Measurements from ENCODE around the gene RACGAP1. TPM values are rescaled to one million over a fixed set of nuclear protein-coding genes. Genes with fewer than 3 reads are reported as not detected.
A peak's percentile ranks its signal among the peaks of the same experiment; 100 is the strongest.

RACGAP1 gene
- total and polyA plus RNA-seq, 2 experiments from 2014 or later, result 19.0 to 52.8 TPM

- peak; percentile 5; the same call in 1 of the 3 replicates for ATAC-seq
- Histone ChIP-seq H3K27ac (ENCODE audit: low read depth) (no peak overlapping the region), H3F3A (replicated peaks; ENCODE audit: low read depth) (peaks cover 9% of the 10 kb centered on the region), H3K4me3 (peak overlapping the region; percentile 77), H3K4me2 (peak overlapping the region; percentile 94), H2AFZ (peak overlapping the region; percentile 63; the same call in 1 of the 2 replicates), H4K20me1 (replicated peaks; ENCODE audit: insufficient read depth) (no peaks in the 10 kb centered on the region), H3K4me1 (ENCODE audit: insufficient read depth) (peaks cover 9% of the 10 kb centered on the region), H3K36me3 (ENCODE audit: insufficient read depth) (no peaks in the 10 kb centered on the region), H3K79me2 (replicated peaks; ENCODE audit: insufficient read depth) (no peaks in the 10 kb centered on the region), H3K9me2 (ENCODE audit: insufficient read depth) (no peaks in the 10 kb centered on the region), H3K27me3 (ENCODE audit: insufficient read depth) (peaks cover 91% of the 10 kb centered on the region)
- Mint-ChIP-seq H3K27me3 (ENCODE audit: insufficient read depth, low read depth, poor library complexity) (peaks cover 58% of the 10 kb centered on the region), H3K36me3 (ENCODE audit: low read depth) (no peaks in the 10 kb centered on the region; the same call in 2 of the 3 replicates), H3K27ac (no peak overlapping the region), H3K4me1 (peaks cover 27% of the 10 kb centered on the region), H3K4me3 (peak overlapping the region; percentile 62), H3K9me3 (no peaks in the 10 kb centered on the region; the same call in 1 of the 3 replicates)
- DNase-seq (ENCODE audit: low spot score), result no peak
- TF ChIP-seq ETS1 (IDR thresholded peaks at IDR 0.05) (no peak), NANOG (IDR thresholded peaks at IDR 0.05; ENCODE audit: borderline replicate concordance) (no peak), EZH2phosphoT487 (IDR thresholded peaks at IDR 0.05; ENCODE audit: unreplicated experiment) (no peak), STAT1 (IDR thresholded peaks at IDR 0.05; ENCODE audit: unreplicated experiment) (no peak), JUNB (IDR thresholded peaks at IDR 0.05; ENCODE audit: unreplicated experiment) (no peak), CREB1 (CRISPR knock-in tag; IDR thresholded peaks at IDR 0.05; ENCODE audit: low read depth) (no peak), REST (IDR thresholded peaks at IDR 0.05; ENCODE audit: unreplicated experiment) (no peak), ZNF114 (CRISPR knock-in tag; IDR thresholded peaks at IDR 0.05) (no peak), ZNF331 (CRISPR knock-in tag; IDR thresholded peaks at IDR 0.05; ENCODE audit: low read depth) (no peak)
- TF ChIP-seq, protein P1, sequence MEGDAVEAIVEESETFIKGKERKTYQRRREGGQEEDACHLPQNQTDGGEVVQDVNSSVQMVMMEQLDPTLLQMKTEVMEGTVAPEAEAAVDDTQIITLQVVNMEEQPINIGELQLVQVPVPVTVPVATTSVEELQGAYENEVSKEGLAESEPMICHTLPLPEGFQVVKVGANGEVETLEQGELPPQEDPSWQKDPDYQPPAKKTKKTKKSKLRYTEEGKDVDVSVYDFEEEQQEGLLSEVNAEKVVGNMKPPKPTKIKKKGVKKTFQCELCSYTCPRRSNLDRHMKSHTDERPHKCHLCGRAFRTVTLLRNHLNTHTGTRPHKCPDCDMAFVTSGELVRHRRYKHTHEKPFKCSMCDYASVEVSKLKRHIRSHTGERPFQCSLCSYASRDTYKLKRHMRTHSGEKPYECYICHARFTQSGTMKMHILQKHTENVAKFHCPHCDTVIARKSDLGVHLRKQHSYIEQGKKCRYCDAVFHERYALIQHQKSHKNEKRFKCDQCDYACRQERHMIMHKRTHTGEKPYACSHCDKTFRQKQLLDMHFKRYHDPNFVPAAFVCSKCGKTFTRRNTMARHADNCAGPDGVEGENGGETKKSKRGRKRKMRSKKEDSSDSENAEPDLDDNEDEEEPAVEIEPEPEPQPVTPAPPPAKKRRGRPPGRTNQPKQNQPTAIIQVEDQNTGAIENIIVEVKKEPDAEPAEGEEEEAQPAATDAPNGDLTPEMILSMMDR (conservative IDR thresholded peaks at IDR 0.05; ENCODE audit: low read depth in 2 of 2), result no peak
- TF ChIP-seq, protein P2, sequence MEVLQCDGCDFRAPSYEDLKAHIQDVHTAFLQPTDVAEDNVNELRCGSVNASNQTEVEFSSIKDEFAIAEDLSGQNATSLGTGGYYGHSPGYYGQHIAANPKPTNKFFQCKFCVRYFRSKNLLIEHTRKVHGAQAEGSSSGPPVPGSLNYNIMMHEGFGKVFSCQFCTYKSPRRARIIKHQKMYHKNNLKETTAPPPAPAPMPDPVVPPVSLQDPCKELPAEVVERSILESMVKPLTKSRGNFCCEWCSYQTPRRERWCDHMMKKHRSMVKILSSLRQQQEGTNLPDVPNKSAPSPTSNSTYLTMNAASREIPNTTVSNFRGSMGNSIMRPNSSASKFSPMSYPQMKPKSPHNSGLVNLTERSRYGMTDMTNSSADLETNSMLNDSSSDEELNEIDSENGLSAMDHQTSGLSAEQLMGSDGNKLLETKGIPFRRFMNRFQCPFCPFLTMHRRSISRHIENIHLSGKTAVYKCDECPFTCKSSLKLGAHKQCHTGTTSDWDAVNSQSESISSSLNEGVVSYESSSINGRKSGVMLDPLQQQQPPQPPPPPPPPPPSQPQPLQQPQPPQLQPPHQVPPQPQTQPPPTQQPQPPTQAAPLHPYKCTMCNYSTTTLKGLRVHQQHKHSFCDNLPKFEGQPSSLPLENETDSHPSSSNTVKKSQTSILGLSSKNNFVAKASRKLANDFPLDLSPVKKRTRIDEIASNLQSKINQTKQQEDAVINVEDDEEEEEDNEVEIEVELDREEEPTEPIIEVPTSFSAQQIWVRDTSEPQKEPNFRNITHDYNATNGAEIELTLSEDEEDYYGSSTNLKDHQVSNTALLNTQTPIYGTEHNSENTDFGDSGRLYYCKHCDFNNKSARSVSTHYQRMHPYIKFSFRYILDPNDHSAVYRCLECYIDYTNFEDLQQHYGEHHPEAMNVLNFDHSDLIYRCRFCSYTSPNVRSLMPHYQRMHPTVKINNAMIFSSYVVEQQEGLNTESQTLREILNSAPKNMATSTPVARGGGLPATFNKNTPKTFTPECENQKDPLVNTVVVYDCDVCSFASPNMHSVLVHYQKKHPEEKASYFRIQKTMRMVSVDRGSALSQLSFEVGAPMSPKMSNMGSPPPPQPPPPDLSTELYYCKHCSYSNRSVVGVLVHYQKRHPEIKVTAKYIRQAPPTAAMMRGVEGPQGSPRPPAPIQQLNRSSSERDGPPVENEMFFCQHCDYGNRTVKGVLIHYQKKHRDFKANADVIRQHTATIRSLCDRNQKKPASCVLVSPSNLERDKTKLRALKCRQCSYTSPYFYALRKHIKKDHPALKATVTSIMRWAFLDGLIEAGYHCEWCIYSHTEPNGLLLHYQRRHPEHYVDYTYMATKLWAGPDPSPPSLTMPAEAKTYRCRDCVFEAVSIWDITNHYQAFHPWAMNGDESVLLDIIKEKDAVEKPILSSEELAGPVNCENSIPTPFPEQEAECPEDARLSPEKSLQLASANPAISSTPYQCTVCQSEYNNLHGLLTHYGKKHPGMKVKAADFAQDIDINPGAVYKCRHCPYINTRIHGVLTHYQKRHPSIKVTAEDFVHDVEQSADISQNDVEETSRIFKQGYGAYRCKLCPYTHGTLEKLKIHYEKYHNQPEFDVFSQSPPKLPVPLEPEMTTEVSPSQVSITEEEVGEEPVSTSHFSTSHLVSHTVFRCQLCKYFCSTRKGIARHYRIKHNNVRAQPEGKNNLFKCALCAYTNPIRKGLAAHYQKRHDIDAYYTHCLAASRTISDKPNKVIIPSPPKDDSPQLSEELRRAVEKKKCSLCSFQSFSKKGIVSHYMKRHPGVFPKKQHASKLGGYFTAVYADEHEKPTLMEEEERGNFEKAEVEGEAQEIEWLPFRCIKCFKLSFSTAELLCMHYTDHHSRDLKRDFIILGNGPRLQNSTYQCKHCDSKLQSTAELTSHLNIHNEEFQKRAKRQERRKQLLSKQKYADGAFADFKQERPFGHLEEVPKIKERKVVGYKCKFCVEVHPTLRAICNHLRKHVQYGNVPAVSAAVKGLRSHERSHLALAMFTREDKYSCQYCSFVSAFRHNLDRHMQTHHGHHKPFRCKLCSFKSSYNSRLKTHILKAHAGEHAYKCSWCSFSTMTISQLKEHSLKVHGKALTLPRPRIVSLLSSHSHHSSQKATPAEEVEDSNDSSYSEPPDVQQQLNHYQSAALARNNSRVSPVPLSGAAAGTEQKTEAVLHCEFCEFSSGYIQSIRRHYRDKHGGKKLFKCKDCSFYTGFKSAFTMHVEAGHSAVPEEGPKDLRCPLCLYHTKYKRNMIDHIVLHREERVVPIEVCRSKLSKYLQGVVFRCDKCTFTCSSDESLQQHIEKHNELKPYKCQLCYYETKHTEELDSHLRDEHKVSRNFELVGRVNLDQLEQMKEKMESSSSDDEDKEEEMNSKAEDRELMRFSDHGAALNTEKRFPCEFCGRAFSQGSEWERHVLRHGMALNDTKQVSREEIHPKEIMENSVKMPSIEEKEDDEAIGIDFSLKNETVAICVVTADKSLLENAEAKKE (CRISPR knock-in tag; IDR thresholded peaks at IDR 0.05), result no peak
Observed at GRCh38 chr12:50057896-50058670, 32.8 kb upstream of the RACGAP1 start.

Measured in GM23338 (cell line).